Islet precursor cell (in vitro differentiated cells): ENCODE results near the gene MEF2D.

Experiments used
- DNase-seq: peaks from one replicate; pipeline ENCODE4 v3.0.0-alpha.2; 2018

The MEF2D gene

DNA sequence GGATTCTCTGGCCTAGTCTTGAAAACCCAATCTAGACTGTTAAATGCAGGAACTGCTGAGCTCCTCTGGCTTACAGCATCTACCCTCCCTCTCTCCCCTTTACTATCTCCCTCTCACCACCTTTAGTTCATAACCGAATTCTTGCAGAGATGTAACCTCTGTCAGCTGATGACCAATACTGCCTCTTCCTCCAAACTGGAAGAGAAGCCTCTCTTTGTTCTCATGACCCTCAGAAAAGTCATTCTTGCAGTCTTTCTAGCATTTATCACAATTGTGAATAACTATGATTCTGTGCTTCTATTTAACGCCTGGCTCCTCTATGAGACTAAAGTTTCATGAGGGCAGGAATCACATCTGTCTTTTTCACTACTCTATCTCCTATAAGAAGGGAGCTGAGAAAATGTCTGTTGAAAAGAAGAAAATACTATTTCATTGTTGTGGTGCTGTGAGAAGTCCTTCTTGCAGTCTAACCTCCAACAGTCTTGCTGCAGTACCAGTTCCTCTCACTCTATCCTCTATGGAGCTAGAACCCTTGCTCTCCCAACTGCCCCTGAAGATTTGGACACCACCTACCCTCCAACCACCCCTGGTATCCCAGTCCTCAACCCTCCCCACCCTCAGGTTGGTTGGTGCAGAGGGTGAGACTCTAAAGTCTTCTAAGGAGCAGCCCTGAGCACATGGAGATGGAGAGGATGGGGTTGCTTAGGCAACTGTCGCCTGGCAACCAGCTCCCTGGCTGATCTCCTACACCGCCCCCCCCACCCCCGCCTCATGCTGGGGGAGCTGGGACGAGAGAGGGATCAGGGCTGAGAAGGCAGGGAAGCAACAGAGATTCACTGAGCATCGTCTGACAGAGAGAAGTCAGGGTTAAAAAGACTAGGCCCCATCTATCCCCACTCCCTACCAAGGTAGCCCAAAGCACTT is 13.9 kb downstream of the MEF2D start:
- no peak for DNase-seq

DNA sequence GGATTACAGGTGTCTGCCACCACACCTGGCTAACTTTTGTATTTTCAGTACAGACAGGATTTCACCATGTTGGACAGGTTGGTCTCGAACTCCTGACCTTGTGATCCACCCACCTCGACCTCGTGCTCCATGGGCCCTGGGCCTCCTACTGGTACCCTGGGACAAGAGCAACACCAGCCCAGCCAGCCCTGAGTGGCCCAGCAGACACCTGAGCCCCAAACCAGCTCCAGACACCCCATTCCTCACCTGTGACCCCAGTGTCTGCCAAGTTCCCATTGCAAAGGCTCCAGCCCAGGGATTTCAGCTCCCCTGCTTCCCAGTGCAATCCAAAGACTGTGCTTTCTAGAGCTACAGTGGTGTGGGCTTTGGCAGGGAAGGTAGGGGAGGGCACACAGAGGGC is 14.6 kb downstream of the MEF2D start:
- no peak for DNase-seq

DNA sequence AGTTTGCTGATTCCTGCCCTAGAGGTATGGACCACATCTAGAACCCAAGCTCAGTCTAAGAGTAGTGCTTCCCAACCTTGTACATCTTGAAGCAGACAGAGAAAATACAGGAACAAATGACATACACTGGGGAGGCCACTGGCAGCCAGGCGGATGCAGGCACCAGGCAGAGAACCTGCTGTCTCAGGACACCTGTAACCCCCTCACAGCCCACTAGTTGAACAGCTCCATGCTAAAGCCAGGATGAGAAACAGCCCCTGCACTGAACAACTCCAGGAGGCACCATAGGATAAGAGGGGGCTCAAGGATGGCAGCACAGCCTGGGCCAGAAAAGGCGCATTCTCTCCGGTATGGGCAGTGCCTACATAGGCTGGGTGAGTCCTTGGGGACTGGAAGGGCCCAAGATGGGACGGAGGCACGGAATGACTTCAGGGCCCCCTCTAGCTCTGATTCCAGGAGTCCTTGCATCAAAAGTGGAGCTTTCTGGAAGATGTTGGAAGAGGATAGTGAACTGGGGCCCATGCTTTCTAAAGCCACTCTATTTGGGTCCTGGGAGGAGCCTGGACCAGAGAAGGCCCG is 16.0 kb downstream of the MEF2D start:
- no peak for DNase-seq

DNA sequence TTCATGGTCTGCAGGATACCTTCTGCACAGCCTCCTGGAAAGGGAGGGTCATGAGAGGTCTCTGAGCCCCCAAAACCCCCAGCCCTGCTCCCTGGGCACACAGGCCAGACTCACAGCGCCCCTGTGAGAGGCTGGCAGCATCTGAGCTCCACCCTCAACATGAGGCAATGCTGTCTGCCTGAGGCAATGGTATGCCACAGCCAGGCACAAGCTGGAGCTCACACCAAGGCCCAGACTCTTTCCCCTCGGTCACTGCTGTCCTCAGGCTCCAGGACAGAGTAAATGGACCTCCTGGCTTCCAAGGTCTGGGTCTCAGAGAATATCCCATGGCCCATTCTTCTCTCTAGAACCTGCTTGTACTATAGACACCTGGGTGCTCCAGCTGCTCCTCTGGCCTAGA is 17.2 kb downstream of the MEF2D start:
- DNase-seq, result no peak

DNA sequence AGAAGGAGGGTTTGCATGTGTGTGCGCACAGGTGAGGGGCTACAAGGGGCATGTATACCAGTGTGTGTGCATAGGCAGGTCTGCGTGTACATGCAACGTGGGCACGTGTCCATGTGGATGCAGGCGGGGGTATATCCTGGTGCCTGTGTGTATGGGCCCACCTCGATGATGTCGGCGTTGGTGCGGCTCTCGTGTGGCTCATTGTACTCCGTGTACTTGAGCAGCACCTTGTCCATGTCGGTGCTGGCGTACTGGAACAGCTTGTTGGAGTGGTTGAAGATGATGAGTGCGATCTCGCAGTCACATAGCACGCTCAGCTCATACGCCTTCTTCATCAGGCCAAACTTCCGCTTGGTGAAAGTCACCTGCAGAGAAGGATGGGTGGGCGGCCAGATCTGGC is 18.3 kb downstream of the MEF2D start:
- DNase-seq, result no peak

DNA sequence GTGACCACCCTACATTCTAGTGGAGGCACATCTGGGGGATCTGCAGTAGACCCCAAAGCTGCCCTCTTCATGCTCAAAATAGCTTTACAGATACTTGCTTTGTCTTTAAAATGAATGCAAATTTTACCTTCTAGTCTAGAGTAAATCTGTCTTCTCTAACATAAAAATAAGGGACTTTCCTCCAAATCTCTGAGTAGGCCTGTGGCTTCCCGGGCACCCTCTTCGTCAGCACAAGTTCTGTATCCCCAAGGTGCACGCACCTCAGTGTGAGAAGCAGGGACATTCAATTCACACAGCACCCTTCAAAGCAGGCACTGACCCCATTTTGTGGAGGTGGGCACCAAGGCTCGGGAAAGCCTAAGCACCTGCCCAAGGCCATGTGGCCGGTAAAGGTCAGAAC is 19.0 kb downstream of the MEF2D start:
- no peak for DNase-seq

DNA sequence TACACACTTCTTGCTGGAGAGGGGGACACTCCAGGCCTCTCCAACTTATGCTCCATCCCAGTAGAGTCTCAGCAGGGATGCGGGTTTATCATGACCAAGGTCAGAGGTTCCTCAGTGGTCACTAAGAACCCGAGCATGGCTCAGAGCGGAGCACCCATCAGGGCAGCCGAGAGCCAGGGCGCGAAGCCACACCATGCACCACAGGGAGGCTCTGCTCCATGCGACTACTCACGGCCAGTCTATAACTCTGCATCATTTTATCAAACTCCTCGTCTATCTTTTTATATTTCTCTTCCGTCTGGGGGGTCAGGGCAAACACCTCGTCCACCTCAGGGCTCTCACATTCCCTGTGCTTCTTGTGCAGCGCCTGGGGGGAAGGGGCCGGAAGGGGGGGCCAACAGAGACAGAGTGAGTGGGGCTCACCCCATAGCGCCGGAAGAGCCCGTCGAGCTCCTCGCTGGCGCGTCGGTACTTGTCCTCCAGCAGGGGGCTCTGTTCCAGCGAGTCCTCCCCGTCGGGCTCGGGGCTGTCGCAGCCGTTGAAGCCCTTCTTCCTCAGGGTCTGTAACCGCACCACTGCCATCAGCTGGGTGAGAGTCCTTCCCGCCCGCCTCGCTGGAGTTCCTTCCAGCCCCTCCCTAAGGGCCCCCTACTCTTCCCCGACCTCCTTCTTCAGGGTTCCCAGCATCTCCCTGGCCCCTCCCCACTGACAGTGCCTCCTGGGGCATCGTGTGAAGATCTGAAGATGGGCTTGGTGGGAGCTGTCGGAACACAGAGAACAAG is 20.0 kb downstream of the MEF2D start:
- DNase-seq, result peak; percentile 84

DNA sequence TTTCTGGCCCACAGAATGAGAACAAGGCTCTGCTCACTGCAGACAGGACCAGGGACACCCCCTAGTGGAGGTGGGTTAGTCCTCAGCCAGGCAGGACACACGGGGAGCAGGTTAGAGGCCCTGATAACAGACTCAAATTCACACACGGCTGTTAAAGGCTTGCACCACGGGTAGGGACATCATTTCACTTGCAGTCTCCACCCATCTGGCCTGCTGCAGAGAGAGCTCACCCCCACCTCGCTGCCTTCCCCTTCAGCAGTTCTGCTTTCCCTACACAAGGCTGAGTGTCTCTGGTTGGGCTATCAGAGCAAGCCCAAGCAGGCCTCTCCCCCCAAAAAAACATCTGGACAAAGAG is 20.6 kb downstream of the MEF2D start:
- no peak for DNase-seq

DNA sequence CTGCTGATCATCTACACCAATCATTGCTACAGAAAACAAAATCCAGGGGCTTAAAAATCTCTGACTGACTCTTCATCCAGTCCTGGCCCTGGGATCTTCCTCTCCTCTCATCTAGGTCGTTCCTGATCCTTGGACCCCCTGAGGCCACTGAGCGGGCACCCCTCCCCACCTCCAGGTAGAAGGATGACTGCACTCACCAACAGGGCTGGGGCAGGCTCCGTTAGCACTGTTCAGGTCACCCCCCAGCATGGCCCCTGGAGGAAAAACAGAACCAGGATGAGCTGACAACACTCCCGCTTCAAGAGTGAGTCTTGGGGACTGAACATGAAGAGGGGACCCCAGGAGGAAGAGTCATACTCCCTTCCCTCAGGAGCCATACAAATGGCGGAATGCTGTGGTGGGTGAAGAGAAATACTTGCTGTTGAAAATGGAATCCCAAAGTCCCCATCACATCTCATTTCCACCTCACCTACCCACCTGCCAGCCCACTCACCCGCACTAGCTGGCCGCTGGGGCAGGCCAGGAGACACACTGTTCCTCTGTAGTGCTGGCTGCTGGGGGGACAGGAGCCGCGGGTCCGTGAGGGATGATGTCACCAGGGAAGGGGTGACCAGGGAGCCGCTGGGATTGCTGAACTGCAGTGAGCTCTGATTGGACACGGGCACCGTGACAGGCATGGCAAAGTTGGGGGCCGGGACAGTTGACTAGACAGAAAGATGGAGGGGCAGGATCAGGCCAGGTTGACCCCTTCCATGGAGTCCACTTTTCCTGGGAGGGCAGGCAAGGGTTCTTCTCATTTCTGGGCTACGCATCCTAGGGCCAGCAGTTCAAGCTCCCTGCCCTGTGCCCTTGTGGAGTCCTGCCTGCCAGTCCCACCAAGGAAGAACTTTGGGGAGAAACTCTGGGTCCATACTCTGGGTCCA is 21.2 kb downstream of the MEF2D start:
- DNase-seq, result no peak

DNA sequence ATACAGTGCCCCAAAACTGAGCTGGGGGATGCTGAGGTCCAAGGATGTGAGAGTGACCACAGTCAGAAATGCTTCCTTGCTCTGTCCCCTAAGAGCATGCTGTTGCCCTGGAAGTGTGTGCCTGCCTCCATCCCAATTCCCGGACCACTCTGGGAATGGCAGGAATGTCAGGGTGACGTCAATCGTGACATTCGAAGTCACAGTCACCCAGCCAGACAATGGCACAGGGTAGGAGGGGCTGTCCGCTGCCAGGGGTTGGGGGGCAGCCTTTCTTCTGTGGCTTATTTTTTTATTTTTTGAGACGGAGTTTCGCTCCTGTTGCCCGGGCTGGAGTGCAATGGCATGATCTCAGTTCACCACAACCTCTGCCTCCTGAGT is 22.3 kb downstream of the MEF2D start:
- DNase-seq, result no peak

DNA sequence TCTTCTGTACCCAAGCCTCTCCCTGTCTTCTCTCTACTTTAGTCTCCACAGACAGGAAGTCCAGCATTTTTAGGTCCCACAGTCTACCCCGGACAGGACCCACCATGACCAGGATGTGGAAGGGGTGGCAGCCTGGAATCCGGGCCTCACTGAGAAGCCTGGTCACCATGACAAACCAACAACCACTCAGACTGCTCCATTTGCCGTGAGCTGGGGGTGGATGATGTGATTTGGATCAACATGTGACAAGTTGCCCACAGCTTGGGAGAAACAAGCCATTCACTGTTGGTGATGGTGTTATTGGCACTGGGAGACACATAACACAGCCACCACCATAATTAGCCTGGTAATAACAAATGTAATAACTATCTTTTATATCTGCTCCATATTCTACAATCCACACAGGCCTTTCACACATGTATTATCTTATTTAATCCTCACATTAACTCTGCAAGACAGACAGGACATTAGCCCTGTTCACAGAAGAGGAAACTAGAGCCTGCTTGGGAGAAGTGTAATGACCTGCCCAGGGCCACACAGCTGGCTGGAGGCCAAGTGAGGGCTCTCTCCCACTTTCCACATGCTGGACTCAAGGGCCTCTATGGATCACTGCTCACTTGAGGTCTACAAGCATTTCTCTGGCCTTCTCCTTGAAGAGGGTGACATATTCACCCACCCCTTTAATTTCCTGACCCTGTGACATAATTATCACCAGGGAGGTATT is 22.9 kb downstream of the MEF2D start:
- DNase-seq, result no peak

DNA sequence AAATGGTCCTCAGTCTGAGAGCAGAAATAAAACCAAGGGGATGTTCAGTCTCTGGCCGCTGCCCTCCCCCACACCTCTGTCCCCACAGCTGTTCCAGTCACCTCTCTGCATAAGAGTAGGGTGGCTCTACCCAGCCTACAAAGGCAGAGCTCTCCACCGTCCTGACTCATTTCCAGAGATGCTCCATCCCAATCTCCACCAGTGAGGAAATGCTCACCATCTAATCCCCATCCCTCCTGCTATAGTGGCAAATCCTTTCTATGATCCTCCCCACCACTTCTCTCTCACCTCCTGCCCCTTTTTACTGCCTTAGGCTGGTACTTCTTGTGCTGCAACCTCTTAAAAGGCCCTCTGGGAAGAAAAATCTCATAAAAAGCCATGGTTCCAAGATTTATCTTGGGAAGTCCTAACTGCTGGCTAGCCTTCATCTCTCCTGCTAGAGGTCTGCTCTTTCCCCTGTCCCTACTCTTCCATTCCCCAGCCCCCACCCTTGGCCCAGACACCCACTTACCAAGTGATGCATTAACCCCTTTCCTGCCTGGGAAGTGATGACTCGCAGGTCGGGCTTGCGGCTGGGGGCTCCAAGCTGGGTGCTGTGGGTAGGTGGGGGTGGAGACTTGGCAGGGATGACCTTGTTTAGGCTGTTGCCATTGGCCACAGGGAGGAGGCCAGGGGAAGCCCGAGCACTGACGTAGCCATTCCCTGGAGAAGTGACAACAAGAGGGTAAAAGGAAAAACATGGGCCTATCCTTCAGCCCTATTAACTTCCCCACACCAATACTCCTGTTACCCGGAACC is 23.9 kb downstream of the MEF2D start:
- peak; percentile 96 for DNase-seq

DNA sequence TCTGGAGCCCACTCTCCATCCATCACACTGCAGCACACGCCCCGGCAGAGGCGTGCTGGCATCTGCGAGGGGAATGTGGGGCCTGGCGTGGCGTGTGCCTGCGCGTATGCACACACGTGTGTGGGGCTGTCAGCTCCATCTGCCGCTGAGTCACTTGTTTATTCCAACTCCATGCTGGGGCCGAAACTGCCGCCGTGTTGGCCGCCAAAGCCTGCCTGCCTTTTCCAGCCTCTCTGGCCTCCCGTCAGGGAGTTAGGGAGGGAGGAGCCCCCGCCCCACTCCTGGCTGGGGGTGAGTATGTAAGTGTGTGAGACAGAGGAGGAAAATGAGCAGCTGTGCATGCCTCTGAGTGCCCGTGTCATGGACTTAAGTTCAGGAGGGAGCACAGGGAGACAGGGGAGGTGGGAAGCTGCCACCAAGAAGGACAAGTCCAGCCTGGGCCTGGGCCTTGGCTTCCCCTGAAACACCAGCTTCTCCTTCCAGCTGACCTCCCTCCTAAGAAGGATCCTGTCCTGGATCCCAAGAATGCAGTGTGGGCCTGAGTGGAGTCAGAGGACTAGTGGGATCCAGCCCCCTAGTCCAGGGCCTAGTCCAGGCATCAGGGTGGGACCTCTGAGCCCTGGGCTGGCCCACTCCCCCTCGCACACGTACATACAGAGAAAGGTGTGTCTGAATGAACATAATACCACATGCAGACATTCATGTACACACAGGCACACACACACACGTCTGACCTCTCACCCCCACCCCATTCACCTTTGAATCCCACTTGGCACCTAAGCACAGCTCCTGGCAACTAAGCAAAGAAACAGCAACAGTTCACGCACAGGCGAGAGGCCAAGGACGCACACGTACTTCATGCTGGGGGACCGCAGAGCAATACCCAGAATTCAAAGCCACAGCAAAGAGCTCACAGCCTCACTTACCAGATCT is 24.7 kb downstream of the MEF2D start:
- DNase-seq, result no peak

DNA sequence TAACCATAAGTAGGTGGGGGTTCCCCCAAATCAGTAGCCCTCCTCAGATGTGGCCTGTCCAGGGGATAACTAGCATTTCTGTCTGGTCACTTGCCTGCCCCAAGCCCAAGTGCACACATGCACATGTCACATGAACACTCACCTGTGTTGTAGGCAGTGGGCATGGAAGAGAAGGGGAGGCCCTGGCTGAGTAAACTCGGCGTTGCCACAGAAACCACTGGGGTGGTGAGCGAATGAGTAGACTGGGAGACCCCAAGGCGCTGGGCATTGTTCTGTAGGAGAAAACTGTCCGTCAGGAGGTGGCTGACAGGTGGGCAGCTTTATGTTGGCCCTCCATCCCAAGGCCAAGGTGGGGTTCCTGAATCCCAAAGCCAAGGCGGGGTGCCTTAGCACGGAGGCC is 25.6 kb downstream of the MEF2D start:
- no peak for DNase-seq

DNA sequence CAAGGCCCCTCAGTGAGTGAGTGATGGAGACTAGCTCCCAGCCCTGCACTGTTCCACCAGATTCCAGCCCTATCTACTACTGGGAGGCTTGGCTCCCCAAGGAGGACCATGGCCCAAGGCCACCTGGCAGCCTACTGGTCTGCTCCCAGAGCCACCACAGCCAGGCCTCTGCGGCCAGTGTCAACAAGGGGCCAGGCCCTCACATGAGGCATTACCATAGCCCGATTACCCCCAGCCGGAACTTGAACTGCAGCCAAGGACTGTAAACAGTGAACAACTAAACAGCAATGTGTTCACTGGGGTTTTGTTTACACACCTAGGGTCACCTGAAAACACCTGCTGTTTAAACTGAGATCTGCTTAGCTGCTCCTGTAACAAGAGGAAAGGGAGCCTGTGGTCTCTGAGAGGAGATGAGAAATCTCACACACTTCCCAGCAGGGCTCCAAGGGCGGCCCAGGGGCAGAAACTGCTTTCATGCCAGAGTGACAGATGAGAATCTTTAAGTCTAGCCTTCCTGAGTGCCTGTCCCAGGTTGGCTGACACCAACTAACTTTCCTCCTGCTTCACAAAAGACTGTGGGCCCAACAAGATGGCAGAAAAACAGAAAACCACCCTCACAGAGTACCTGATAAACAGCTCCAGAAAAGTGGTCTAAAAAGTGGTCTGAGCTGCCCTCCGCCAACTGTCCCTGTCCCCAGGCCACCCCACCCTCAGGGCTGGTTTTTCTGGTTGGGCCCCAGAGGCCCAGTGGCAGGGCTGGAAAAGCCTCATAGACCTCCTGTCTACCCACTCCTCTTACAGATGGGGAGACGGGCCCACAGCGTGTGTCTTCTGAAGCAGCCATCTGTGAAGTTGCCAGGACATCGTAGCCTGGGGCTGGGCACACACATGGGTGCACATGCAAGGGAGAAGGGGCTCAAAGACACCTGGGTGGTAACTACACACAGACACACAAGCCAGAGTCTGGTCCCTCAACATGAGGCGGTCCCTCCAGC is 28.8 kb downstream of the MEF2D start:
- no peak for DNase-seq

DNA sequence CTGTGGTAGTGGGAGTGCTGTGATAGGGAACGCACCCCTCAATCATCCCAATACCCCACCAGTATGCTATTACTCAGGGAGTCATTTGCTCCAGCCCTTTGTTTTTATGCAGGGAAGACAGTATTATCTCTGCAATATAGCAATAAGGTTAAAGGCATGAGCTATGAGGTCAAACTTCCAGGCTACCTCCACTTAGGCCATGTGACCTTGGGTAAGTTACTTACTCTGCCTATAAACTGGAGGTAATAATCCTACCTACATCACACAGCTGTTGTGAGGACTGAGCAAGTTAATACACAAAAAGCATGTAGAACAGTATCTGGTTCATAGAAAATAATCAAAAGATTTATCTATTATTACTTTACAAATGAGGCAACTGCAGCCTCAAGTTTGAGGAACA is 30.1 kb downstream of the MEF2D start:
- DNase-seq, result no peak

DNA sequence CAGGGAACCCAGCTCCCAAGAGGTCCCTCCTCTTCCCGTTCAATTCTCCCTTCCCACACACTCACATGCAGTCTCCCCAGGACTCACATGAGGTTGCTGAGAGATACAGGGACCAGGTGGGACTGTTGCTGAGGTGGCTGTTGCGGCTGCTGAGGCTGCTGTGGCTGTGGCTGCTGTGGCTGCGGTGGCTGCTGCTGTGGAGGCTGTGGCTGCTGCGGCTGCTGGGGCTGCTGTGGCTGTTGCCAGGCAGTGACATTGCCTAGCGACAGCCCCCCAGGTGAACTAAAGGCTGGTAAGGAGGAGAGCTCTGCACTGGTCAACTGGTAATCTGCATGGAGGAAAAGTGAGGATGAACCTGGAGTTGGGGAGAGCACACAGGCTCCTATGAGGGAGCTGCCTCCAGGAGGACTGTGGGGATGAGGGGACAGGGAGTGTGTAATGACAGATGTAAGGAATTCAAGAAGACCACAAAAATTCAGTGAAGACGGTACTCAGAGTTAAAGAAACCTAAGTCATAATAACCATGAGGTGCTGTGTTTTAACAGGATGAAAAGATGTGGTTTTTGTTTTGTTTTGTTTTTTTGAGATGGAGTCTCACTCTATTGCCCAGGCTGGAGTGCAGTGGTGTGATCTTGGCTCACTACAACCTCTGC is 31.8 kb downstream of the MEF2D start:
- no peak for DNase-seq

DNA sequence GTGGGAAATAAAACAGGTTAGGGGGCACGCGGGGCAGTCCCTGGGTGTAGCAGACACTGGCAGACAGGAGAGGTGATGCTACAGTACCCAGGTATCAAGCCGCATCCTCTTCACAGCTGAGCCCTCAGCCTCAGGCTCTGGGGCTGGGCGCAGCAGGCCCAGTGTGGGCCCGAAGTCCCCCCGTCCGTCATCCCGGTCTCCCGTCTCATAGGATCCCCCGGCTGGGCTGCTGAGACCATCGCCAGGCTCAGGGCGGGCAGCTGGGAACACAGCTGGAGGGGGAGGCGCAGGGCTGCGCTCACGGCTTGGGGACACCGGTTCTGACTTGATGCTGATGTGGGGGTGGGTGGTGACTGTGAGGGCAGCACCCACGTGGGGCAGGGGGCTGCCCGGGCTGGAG is 32.7 kb downstream of the MEF2D start:
- no peak for DNase-seq
